Endothelial cell of umbilical vein (primary cell): ENCODE data around the gene HDAC4. TPM values are rescaled to one million over a fixed set of nuclear protein-coding genes. Genes with fewer than 3 reads are reported as not detected.

ENCODE experiments used
- BruUV-seq: library from RNA; stranded (reverse); fragments of 400-500 nt; replicated peaks from 2 replicates; lab custom pipeline; 2021; lab: Mats Ljungman, UMichigan
- CTCF ChIA-PET: fragments of 300-600, 350-600 bp; sonication (Branson Sonifier 250); formaldehyde crosslinking; loops from one replicate; lab custom pipeline; 2021; ENCODE audit warnings: antibody characterized with exemption, inconsistent platforms; lab: Charles Lee
- POLR2A ChIA-PET: fragments of 300-600, 350-600 bp; sonication (Branson Sonifier 250); formaldehyde crosslinking; loops from one replicate; lab custom pipeline; 2021; ENCODE audit warnings: antibody characterized with exemption, inconsistent platforms; lab: Charles Lee
- DNase-seq: peaks from one replicate; pipeline ENCODE4 v3.0.0-alpha.2; 2011; ENCODE audit warnings: low read depth, low spot score
- FAIRE-seq: peaks from 2 replicates; lab custom pipeline; 2011; peaks lifted over from hg19 to GRCh38; lab: Jason Lieb, UNC
- H2AFZ ChIP-seq: 2 replicates; pipeline ENCODE4 v1.6.0; 2012; ENCODE audit warnings: low read depth, low read length, control low read depth, inconsistent platforms
- H3K27ac ChIP-seq: 2 replicates; pipeline ENCODE4 v1.5.1; 2011; ENCODE audit warnings: low read depth, mild to moderate bottlenecking, control low read depth, low read length, moderate library complexity; ENCODE audit not compliant: insufficient read depth
- H3K27me3 ChIP-seq, 2 experiments: 2 replicates each; pipeline versions ENCODE4 v1.6.0 to v1.6.1; 2011; ENCODE audit warnings: low read length in 2 of 2, mixed read lengths in 1 of 2; ENCODE audit not compliant: control insufficient read depth in 2 of 2, insufficient read depth in 2 of 2
- H3K36me3 ChIP-seq, 2 experiments: 2 replicates in 1 of 2; 3 replicates in 1 of 2; pipeline ENCODE4 v1.5.1; 2011; ENCODE audit warnings: low read length in 2 of 2, mild to moderate bottlenecking in 1 of 2, moderate library complexity in 1 of 2; ENCODE audit not compliant: control insufficient read depth in 2 of 2, insufficient read depth in 2 of 2; ENCODE audit errors: extremely low read depth in 1 of 2
- H3K4me1 ChIP-seq: 3 replicates; pipeline ENCODE4 v1.5.1; 2011; ENCODE audit warnings: mild to moderate bottlenecking, low read length; ENCODE audit not compliant: control insufficient read depth, insufficient read depth; ENCODE audit errors: extremely low read depth
- H3K4me2 ChIP-seq: 2 replicates; pipeline ENCODE4 v1.6.1; 2011; ENCODE audit warnings: low read length, control low read depth, mixed read lengths; ENCODE audit not compliant: insufficient read depth
- H3K4me3 ChIP-seq, 3 experiments: fragments of 200-600 bp in 1 of 3; sonication (generic), shearing (Covaris generic) in 1 of 3; replicated peaks in 1 of 3; 2 replicates each; pipeline ENCODE4 v1.5.1; 2011 to 2016; ENCODE audit warnings: control low read depth in 3 of 3, low read length in 3 of 3, mild to moderate bottlenecking in 2 of 3, inconsistent platforms in 1 of 3, low read depth in 1 of 3, moderate library complexity in 1 of 3; ENCODE audit not compliant: insufficient read depth in 1 of 3
- H3K79me2 ChIP-seq: 2 replicates; pipeline ENCODE4 v1.6.0; 2012; ENCODE audit warnings: low read length, inconsistent platforms; ENCODE audit not compliant: control insufficient read depth, insufficient read depth
- H3K9ac ChIP-seq: replicated peaks from 2 replicates; pipeline ENCODE3; 2011; ENCODE audit warnings: low read length, control low read depth; ENCODE audit not compliant: insufficient read depth; ENCODE audit errors: extremely low read depth
- H3K9me1 ChIP-seq: replicated peaks from 3 replicates; pipeline ENCODE4 v1.6.0; 2011; ENCODE audit warnings: mild to moderate bottlenecking, low read length; ENCODE audit not compliant: control insufficient read depth, insufficient read depth; ENCODE audit errors: extremely low read depth
- H3K9me3 ChIP-seq: replicated peaks from 2 replicates; pipeline ENCODE4 v1.5.1; 2012; ENCODE audit warnings: low read length, inconsistent platforms; ENCODE audit not compliant: control insufficient read depth, insufficient read depth
- H4K20me1 ChIP-seq: replicated peaks from 2 replicates; pipeline ENCODE3; 2011; ENCODE audit warnings: mild to moderate bottlenecking, low read length; ENCODE audit not compliant: control insufficient read depth, insufficient read depth; ENCODE audit errors: extremely low read depth
- EZH2 ChIP-seq: IDR thresholded peaks from 2 replicates; pipeline ENCODE4 v1.6.1; 2012; ENCODE audit warnings: borderline replicate concordance, low read depth, mild to moderate bottlenecking, moderate library complexity, low read length, inconsistent platforms; ENCODE audit not compliant: severe bottlenecking
- FOS ChIP-seq: IDR thresholded peaks from 2 replicates; pipeline ENCODE4 v1.6.1; 2011; ENCODE audit warnings: mild to moderate bottlenecking, low read length, moderate library complexity, borderline replicate concordance; ENCODE audit not compliant: insufficient read depth
- GATA2 ChIP-seq: IDR thresholded peaks from 2 replicates; pipeline ENCODE4 v1.7.0; 2011; ENCODE audit warnings: low read depth, mild to moderate bottlenecking, moderate library complexity, mixed read lengths, low read length; ENCODE audit not compliant: insufficient read length, insufficient read depth
- JUN ChIP-seq: IDR thresholded peaks from 2 replicates; pipeline ENCODE4 v1.6.1; 2011; ENCODE audit warnings: borderline replicate concordance, low read depth; ENCODE audit not compliant: insufficient read length, insufficient read depth
- MYC ChIP-seq: IDR thresholded peaks from one replicate; pipeline ENCODE4 v1.6.1; 2011; ENCODE audit warnings: mild to moderate bottlenecking, low read depth, low read length
- POLR2A ChIP-seq: IDR thresholded peaks from 2 replicates; pipeline ENCODE4 v1.6.1; 2012; ENCODE audit warnings: low read depth, mild to moderate bottlenecking, control low read depth, low read length
- POLR2AphosphoS5 ChIP-seq: IDR thresholded peaks from 2 replicates; pipeline ENCODE4 v1.6.1; 2012; ENCODE audit warnings: low read depth, mild to moderate bottlenecking, control low read depth, low read length, moderate library complexity; ENCODE audit not compliant: insufficient read depth
- dilution Hi-C: fragments of 300-500 bp; cut with MboI; formaldehyde crosslinking; loops from one replicate; pipeline ENCODE4 v1.15.0; 2019; ENCODE audit warnings: low sequenced_read_pairs; ENCODE audit not compliant: extremely low pct_ligation_motif_present
- intact Hi-C: fragments of 100-400 bp; cut with micrococcal nuclease; formaldehyde crosslinking; loops from one replicate; pipeline ENCODE4 v1.10.0; 2022
- polyA plus RNA-seq, 4 experiments: library from polyadenylated mRNA; depleted of rRNA in 3 of 4; stranded (reverse) in 3 of 4; unstranded in 1 of 4; fragments of >200 nt; gene quantifications; 2 replicates each; pipeline versions ENCODE4 v1.2.1 to v1.2.3, GENCODE V29; 2011 to 2012; ENCODE audit warnings: missing spikeins in 1 of 4
- total RNA-seq: library from RNA; stranded (reverse); gene quantifications from 2 replicates; pipeline ENCODE4 v1.2.3, GENCODE V29; 2021
- TF ChIP-seq, protein P1 (sequence below), 2 donors: IDR thresholded peaks; 1 replicate in 1 of 2; 2 replicates in 1 of 2; pipeline ENCODE4 v1.5.1; 2011; ENCODE audit warnings: low read length in 2 of 2, mild to moderate bottlenecking in 2 of 2, moderate library complexity in 2 of 2, control low read depth in 1 of 2, inconsistent platforms in 1 of 2, low read depth in 1 of 2; ENCODE audit not compliant: insufficient read depth in 1 of 2; ENCODE audit errors: extremely low read depth in 1 of 2
- TF ChIP-seq, protein P2 (sequence below): IDR thresholded peaks from 2 replicates; pipeline ENCODE4 v1.6.1; 2011; ENCODE audit not compliant: insufficient read depth, insufficient read length

Gene HDAC4
- total and polyA plus RNA-seq, 2 donors (not counting 3 experiments of a cell fraction or from before 2014, with no cell fraction given) = 13.4 to 33.0 TPM

DNA sequence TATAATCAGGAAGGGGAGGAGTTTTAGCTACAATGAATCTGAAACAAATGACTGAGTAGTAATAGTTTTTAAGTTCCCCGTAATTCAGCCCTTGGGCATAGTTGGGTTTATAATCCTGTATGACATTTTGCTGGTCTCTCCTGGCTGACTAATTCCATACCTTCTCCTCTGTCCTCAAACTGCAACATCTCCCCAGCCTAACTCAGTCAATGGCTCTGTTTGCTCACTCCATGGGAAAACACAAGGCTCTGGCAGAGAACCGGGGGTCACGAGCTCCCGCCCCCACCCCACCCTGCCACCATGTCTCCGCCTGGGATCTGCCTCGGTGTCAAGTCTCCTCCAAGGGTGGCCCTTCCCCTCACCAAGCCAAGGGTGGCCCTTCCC lies 168.6 kb downstream of the HDAC4 start:
- H3K9me1 ChIP-seq = no peaks in the 10 kb centered on the region
- H2AFZ ChIP-seq = no peak overlapping the region
- ChIA-PET CTCF (no interaction called here), POLR2A (no interaction called here)
- FAIRE-seq (no peak), DNase-seq (no peak)
- no peak for TF ChIP-seq MYC
- no peak for TF ChIP-seq JUN
- no peak for TF ChIP-seq FOS
- TF ChIP-seq, protein P1, sequence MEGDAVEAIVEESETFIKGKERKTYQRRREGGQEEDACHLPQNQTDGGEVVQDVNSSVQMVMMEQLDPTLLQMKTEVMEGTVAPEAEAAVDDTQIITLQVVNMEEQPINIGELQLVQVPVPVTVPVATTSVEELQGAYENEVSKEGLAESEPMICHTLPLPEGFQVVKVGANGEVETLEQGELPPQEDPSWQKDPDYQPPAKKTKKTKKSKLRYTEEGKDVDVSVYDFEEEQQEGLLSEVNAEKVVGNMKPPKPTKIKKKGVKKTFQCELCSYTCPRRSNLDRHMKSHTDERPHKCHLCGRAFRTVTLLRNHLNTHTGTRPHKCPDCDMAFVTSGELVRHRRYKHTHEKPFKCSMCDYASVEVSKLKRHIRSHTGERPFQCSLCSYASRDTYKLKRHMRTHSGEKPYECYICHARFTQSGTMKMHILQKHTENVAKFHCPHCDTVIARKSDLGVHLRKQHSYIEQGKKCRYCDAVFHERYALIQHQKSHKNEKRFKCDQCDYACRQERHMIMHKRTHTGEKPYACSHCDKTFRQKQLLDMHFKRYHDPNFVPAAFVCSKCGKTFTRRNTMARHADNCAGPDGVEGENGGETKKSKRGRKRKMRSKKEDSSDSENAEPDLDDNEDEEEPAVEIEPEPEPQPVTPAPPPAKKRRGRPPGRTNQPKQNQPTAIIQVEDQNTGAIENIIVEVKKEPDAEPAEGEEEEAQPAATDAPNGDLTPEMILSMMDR (IDR thresholded peaks at IDR 0.05; ENCODE audit: extremely low read depth in 1 of 2, insufficient read depth in 1 of 2, low read depth in 1 of 2, low read length in 2 of 2) = no peak
- TF ChIP-seq, protein P2, sequence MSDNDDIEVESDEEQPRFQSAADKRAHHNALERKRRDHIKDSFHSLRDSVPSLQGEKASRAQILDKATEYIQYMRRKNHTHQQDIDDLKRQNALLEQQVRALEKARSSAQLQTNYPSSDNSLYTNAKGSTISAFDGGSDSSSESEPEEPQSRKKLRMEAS = no peak
- TF ChIP-seq POLR2A = no peak
- TF ChIP-seq GATA2 = no peak
- no peak for TF ChIP-seq POLR2AphosphoS5
- TF ChIP-seq EZH2 = no peak
- no peak overlapping the region for H3K4me2 ChIP-seq
- intact Hi-C loops (no loop called here), dilution Hi-C loops (no loop called here)
- H3K4me1 ChIP-seq = no peaks in the 10 kb centered on the region
- H3K27me3 ChIP-seq = no peaks in the 10 kb centered on the region
- H3K4me3 ChIP-seq = no peak overlapping the region
- H3K27ac ChIP-seq = no peak overlapping the region
- H3K9ac ChIP-seq = no peak overlapping the region
- H4K20me1 ChIP-seq = no peaks in the 10 kb centered on the region
- H3K36me3 ChIP-seq = no peaks in the 10 kb centered on the region
- no peaks in the 10 kb centered on the region for H3K9me3 ChIP-seq
- BruUV-seq = no TSS peak
- H3K79me2 ChIP-seq = no peaks in the 10 kb centered on the region
